A204.1 (cell line): Measurements from ENCODE around the gene MCOLN1.
"Not testable (repeated sequence)": the region's sequence is repeated elsewhere in the genome, so short reads cannot be mapped to it uniquely, and the experiment has no call there.

ENCODE experiments used
- FAIRE-seq: peaks from 2 replicates; lab custom pipeline; 2012; peaks lifted over from hg19 to GRCh38; lab: Jason Lieb, UNC

The MCOLN1 gene

GRCh38 chr19:7544626-7545025 lies 22.2 kb downstream of the MCOLN1 start:
- no peak for FAIRE-seq

- FAIRE-seq = no peak
These were observed 22.9 kb downstream of the MCOLN1 start for GRCh38 chr19:7545300-7545699.

GRCh38 chr19:7545904-7546303 lies 23.5 kb downstream of the MCOLN1 start:
- FAIRE-seq = no peak

DNA sequence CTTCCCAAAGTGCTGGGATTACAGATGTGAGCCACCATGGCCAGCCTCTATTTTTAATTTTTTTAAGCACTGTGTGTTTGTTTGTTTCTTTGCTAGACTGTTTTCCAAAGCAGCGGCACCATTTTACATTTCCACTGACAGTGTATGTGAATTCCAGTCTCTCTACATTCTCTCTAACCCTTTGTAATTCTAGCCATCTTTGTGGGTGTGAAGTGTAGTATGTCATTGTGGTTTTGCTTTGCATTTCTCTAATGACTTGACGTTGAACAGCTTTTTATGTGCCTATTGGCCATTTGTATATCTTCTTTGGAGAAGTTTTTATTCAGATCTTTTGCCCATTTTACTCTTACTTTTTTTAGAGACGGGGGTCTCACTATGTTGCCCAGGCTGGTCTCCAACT lies 24.7 kb downstream of the MCOLN1 start:
- no peak for FAIRE-seq

DNA sequence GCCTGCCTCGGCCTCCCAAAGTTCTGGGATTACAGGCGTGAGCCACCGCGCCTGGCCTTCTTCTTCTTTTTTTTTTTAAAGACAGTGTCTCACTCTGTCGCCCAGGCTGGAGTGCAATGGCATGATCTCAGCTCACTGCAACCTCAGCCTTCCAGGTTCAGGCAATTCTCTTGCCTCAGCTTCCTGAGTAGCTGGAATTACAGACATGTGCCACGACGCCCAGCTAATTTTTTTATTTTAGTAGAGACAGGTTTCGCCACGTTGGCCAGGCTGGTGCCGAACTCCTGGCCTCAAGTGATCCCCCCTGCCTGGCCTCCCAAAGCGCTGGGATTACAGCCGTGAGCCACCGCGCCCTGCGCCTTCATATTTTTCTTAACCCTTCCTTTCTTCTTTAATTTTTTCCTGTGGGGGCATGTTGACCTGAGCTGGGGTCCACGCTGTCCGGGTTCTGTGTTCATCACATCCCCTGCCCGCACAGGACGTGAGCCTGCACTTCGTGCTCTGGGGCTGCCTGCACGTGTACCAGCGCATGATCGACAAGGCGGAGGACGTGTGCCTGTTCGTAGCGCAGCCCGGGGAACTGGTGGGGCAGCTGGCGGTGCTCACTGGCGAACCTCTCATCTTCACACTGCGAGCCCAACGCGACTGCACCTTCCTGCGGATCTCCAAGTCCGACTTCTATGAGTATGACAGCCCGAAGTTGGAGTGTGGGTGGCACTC lies 27.2 kb downstream of the MCOLN1 start:
- no peak for FAIRE-seq

- FAIRE-seq = no peak
These were observed 27.8 kb downstream of the MCOLN1 start for GRCh38 chr19:7550169-7550770.

GRCh38 chr19:7550987-7551761 lies 28.8 kb downstream of the MCOLN1 start:
- FAIRE-seq = no peak

- no peak for FAIRE-seq
These were observed 30.4 kb downstream of the MCOLN1 start for GRCh38 chr19:7552781-7553180.

DNA sequence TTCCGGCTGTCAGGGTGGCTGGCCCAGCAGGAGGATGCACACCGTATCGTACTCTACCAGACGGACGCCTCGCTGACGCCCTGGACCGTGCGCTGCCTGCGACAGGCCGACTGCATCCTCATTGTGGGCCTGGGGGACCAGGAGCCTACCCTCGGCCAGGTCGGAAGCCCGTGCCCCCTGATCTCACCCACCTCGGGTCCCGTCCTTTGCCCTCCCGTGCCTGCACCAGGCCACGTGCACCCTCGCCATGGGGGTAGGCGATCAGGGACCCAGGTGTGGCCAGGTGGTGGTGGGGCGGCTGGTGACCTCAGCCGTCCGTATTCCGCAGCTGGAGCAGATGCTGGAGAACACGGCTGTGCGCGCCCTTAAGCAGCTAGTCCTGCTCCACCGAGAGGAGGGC lies 32.1 kb downstream of the MCOLN1 start:
- no peak for FAIRE-seq

GRCh38 chr19:7554990-7555864 lies 32.8 kb downstream of the MCOLN1 start:
- FAIRE-seq = no peak

- FAIRE-seq = no peak
These were observed 34.4 kb downstream of the MCOLN1 start for GRCh38 chr19:7556696-7557315.

- no peak for FAIRE-seq
These were observed 36.2 kb downstream of the MCOLN1 start for GRCh38 chr19:7558667-7559066.

GRCh38 chr19:7559102-7559501 lies 36.7 kb downstream of the MCOLN1 start:
- no peak for FAIRE-seq

DNA sequence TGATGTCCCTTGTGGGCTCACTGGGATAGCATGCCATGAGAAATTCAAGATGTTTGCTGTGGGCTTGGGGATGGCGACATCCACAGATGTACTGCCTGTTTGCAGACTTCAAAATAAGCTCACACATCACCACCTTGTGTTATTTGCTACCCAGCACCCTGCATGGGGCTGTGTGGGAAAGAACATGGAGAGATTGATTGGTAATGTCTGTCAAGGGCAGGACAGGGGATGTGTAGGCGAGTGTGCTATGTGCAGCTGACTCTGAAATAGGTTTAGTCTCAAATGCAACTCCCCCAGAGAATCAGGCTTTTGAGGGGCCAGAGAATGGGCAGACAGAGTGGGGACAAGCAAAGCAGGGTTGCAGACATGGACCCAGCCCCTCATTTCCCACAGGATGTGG lies 37.8 kb downstream of the MCOLN1 start:
- no peak for FAIRE-seq

DNA sequence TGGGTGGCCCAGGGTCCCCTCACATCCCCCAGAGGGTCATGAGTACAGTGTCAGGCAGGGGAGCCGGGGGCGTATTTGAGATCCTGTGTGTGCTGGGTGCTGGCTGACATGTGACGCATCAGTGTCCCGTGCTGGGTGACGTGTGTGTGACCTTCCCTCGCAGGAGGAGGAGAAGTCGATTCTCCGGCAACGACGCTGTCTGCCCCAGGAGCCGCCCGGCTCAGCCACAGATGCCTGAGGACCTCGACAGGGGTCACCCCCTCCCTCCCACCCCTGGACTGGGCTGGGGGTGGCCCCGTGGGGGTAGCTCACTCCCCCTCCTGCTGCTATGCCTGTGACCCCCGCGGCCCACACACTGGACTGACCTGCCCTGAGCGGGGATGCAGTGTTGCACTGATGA lies 38.9 kb downstream of the MCOLN1 start:
- no peak for FAIRE-seq

GRCh38 chr19:7562646-7563393 lies 40.4 kb downstream of the MCOLN1 start:
- no peak for FAIRE-seq

GRCh38 chr19:7564866-7565265 lies 42.4 kb downstream of the MCOLN1 start:
- no peak for FAIRE-seq

DNA sequence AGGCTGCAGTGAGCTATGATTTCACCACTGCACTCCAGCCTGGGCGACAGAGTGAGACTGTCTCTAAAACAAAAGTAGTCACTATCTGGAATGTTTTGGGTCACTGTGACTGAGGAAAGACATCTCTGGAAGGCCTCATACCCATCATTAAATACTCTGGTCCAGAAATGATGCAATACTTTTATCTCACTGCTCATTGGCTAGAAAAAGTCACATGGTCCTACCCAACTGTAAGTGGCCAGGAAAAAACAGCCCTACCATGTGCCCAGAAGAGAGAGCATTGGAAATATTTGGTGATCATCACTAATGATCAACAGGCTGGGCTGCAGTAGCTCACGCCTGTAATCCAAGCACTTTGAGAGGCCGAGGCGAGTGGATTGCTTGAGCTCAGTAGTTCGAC lies 42.9 kb downstream of the MCOLN1 start:
- FAIRE-seq = no peak

DNA sequence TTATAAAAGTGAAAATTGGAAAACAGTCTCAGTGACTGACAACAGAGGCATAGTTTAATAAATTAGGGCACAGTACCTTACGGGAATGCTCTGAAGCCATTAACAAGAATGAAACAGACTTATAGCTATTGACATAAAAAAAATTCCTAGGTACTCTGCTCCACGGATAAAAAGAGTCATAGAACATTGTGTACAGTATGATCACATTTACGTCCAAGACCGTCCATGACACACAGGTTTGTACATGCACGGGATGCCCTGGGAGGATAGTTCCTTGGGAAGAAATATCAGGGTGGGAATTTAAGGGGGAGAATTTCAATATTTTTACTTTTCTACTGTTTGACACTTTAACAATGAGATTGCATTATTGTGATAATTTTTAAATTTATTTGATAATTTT lies 48.3 kb downstream of the MCOLN1 start:
- FAIRE-seq = no peak

GRCh38 chr19:7575434-7576040 lies 53.1 kb downstream of the MCOLN1 start:
- peak; percentile 65 for FAIRE-seq

DNA sequence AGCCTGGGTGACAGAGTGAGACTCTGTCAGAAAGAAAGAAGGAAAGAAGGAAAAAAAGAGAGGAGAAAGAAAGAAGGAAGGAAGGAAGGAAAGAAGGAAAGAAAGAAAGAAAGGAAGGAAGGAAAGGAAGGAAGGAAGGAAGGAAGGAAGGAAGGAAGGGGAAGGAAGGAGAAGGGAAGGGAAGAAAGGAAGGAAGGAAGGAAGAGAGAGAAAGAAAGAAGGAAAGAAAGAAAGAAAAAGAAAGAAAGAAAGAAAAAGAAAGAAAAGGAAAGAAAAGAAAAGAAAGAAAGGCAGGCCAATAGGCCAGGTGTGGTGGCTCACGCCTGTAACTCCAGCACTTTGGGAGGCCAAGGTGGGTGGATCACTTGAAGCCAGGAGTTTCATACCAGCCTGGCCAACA lies 55.0 kb downstream of the MCOLN1 start:
- FAIRE-seq = not testable (repeated sequence)
